Nephron (organoid): ENCODE measurements around the gene NUP62.

ENCODE experiments used
- H3K27ac Mint-ChIP-seq, 3 experiments: 2 replicates each; pipeline ENCODE4 v1.8.0; 2020; ENCODE audit warnings: mixed read lengths in 3 of 3, mild to moderate bottlenecking in 2 of 3, moderate library complexity in 1 of 3
- H3K27me3 Mint-ChIP-seq: 2 replicates; pipeline ENCODE4 v1.8.0; 2021; ENCODE audit warnings: low read depth, mild to moderate bottlenecking, moderate library complexity, mixed read lengths
- H3K36me3 Mint-ChIP-seq: 2 replicates; pipeline ENCODE4 v1.8.0; 2020; ENCODE audit warnings: low read depth, mixed read lengths
- H3K4me1 Mint-ChIP-seq: 2 replicates; pipeline ENCODE4 v1.8.0; 2020; ENCODE audit warnings: mixed read lengths
- H3K4me3 Mint-ChIP-seq, 3 experiments: 2 replicates each; pipeline ENCODE4 v1.8.0; 2020; ENCODE audit warnings: mild to moderate bottlenecking in 3 of 3, mixed read lengths in 3 of 3, moderate library complexity in 2 of 3
- H3K9me3 Mint-ChIP-seq: 2 replicates; pipeline ENCODE4 v1.8.0; 2020; ENCODE audit warnings: mixed read lengths
- CTCF ChIP-seq, 3 experiments: fragments of 200-600 bp; sonication (generic); IDR thresholded peaks; one replicate each; pipeline ENCODE4 v1.5.0; 2021; ENCODE audit warnings: antibody characterized with exemption in 3 of 3; ENCODE audit not compliant: unreplicated experiment in 3 of 3

The NUP62 gene

GRCh38 chr19:49952906-49953305, 23.6 kb upstream of the NUP62 start:
- peak overlapping the region in 2 of 3 experiments; percentile 14 to 72 for H3K4me3 Mint-ChIP-seq
- no peak for TF ChIP-seq CTCF (IDR thresholded peaks at IDR 0.05; ENCODE audit: unreplicated experiment in 3 of 3)
- peaks cover 69% of the 10 kb centered on the region for H3K4me1 Mint-ChIP-seq
- H3K27ac Mint-ChIP-seq: peak overlapping the region; percentile 92 to 98 (median 94)
- peaks cover 2% of the 10 kb centered on the region for H3K27me3 Mint-ChIP-seq
- no peaks in the 10 kb centered on the region for H3K36me3 Mint-ChIP-seq
- H3K9me3 Mint-ChIP-seq: no peaks in the 10 kb centered on the region

- Mint-ChIP-seq H3K4me3 (peak overlapping the region; percentile 15 to 68 (median 50)), H3K4me1 (peaks cover 68% of the 10 kb centered on the region), H3K27ac (peak overlapping the region; percentile 92 to 98 (median 94)), H3K9me3 (no peaks in the 10 kb centered on the region), H3K36me3 (no peaks in the 10 kb centered on the region), H3K27me3 (no peaks in the 10 kb centered on the region)
- no peak for TF ChIP-seq CTCF (IDR thresholded peaks at IDR 0.05; ENCODE audit: unreplicated experiment in 3 of 3)
Measured at GRCh38 chr19:49952479-49952836, 23.2 kb upstream of the NUP62 start.

- peak overlapping the region; percentile 92 to 98 (median 94) for H3K27ac Mint-ChIP-seq
Measured at GRCh38 chr19:49951806-49952478, 22.6 kb upstream of the NUP62 start.

GRCh38 chr19:49950956-49951526, 21.7 kb upstream of the NUP62 start:
- H3K36me3 Mint-ChIP-seq: no peaks in the 10 kb centered on the region
- peaks cover 58% of the 10 kb centered on the region for H3K4me1 Mint-ChIP-seq
- no peaks in the 10 kb centered on the region for H3K9me3 Mint-ChIP-seq
- peak overlapping the region; percentile 79 to 91 (median 89) for H3K27ac Mint-ChIP-seq
- peak overlapping the region in 1 of 3 experiments; percentile 30 for H3K4me3 Mint-ChIP-seq
- no peaks in the 10 kb centered on the region for H3K27me3 Mint-ChIP-seq
- TF ChIP-seq CTCF (IDR thresholded peaks at IDR 0.05; ENCODE audit: unreplicated experiment in 3 of 3): no peak

More at GRCh38 chr19:49951806-49952478, 22.6 kb upstream of the NUP62 start:
- H3K4me3 Mint-ChIP-seq: peak overlapping the region; percentile 15 to 68 (median 50)
- H3K36me3 Mint-ChIP-seq: no peaks in the 10 kb centered on the region
- peaks cover 67% of the 10 kb centered on the region for H3K4me1 Mint-ChIP-seq
- no peak for TF ChIP-seq CTCF (IDR thresholded peaks at IDR 0.05; ENCODE audit: unreplicated experiment in 3 of 3)
- no peaks in the 10 kb centered on the region for H3K9me3 Mint-ChIP-seq
- H3K27me3 Mint-ChIP-seq: no peaks in the 10 kb centered on the region

- H3K4me3 Mint-ChIP-seq: peak overlapping the region in 1 of 3 experiments; percentile 3
- H3K4me1 Mint-ChIP-seq: peaks cover 53% of the 10 kb centered on the region
- no peaks in the 10 kb centered on the region for H3K27me3 Mint-ChIP-seq
- H3K9me3 Mint-ChIP-seq: no peaks in the 10 kb centered on the region
- TF ChIP-seq CTCF (IDR thresholded peaks at IDR 0.05; ENCODE audit: unreplicated experiment in 3 of 3): no peak
- H3K27ac Mint-ChIP-seq: peak overlapping the region; percentile 32 to 85 (median 79)
- no peaks in the 10 kb centered on the region for H3K36me3 Mint-ChIP-seq
Measured at GRCh38 chr19:49950590-49950948, 21.3 kb upstream of the NUP62 start.
